HG03442 (cell line): ENCODE measurements around the gene YLPM1.

ENCODE experiments used
- ATAC-seq: cut with Tn5 transposase; IDR thresholded peaks from one replicate; pipeline ENCODE4 v1.9.1; 2021; ENCODE audit warnings: mild to moderate bottlenecking, moderate library complexity; ENCODE audit not compliant: unreplicated experiment

YLPM1 gene

GRCh38 chr14:74792249-74793039 lies 29.3 kb downstream of the YLPM1 start:
- ATAC-seq: no peak

DNA sequence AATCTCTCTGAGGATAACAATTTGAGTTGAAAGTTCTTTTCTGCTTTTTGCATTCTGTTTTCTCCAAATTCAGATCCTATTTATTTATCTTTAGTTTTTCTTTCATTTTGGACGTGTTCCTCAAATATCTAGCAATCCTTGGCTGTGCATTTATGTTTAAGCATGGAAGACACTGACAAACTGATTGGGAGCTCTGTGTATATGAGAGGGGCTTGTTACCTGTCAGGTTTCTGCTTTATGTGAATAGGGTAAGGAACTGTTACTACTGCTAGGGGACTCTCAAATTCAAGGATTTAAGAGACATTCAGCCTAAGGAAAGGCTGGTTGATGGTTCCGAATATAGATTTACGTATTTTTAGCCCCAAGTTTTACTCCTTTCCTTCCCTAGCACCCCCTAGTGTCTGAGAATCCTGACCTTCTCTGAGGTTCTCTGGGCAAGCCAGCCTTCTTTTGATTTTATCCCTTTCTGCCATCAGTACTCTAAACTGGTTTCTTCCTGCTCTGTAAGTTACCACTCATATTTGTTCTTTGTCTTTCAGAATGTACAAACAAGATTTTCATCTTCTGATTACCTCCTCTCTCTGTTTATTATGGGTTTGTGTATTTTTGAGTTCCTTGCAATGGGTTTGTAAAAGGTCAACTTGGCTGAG lies 30.5 kb downstream of the YLPM1 start:
- ATAC-seq: no peak

GRCh38 chr14:74794947-74795346 lies 31.8 kb downstream of the YLPM1 start:
- no peak for ATAC-seq

- ATAC-seq: no peak
These were observed 36.6 kb downstream of the YLPM1 start for GRCh38 chr14:74799765-74800164.

DNA sequence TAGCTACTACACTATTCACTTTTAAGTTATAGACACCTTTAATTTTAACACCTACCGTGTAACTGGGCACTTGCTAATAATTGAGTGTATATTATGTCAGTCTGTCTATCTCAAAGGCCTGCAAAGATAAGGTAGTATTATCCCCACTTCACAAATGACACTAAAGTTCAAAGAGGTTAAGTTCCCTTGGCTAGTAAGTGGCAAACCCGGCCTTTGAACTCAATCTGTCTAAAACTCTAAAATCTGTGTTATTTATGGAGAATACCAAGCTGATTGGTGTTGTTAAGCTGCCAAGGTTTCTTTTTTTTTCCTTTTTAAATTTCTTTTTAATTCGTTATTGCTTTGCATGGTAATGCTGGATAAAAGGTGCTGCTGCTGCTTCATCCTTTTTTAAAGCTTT lies 37.7 kb downstream of the YLPM1 start:
- ATAC-seq: no peak

GRCh38 chr14:74801396-74801795 lies 38.3 kb downstream of the YLPM1 start:
- ATAC-seq: no peak

DNA sequence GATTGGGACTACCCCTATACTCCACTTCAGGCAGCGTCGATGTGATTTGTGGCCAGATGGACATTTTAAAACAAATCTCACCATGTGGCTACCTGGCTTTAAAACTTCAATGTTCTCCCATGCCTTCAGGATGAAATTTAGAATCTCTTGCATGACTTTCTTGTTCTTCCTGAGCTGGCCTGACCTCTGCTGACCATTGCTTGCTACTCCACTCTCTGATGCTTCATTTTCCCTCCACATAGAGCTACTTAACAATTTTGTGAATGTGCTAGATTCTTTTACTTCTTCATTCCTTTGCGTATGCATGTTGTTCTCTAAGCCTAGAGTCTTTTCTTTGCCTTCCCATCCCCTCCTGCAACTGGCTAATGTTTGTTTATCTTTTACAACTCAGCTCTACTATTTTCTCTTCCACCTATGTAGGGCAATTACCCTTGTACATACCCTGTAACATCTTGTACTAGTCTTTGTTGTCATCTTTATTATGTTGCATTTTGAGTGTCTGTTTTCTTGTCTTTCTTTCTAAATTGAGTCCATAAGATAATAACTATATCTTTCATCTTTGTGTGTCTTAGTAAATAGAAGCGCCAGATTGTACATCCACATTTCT lies 41.2 kb downstream of the YLPM1 start:
- no peak for ATAC-seq

- ATAC-seq: no peak
These were observed 44.9 kb downstream of the YLPM1 start for GRCh38 chr14:74807853-74808545.

DNA sequence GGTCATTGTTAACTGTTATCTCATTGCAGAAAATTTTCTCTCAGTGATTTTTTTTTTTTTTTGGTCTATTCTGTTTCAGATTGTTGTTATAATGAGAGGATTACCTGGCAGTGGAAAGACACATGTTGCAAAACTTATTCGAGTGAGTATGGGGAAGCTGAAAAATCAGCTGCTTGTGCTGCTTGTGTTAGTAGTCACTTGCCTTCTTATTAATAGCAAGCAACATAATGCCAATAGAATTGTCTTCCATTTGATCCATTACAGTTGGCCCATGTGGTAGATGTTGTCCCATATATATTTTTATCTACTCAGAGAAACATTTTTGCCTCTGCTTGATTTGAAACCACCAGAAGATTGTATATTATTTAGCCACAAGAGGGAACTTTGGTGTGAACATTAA lies 53.0 kb downstream of the YLPM1 start:
- ATAC-seq: no peak

DNA sequence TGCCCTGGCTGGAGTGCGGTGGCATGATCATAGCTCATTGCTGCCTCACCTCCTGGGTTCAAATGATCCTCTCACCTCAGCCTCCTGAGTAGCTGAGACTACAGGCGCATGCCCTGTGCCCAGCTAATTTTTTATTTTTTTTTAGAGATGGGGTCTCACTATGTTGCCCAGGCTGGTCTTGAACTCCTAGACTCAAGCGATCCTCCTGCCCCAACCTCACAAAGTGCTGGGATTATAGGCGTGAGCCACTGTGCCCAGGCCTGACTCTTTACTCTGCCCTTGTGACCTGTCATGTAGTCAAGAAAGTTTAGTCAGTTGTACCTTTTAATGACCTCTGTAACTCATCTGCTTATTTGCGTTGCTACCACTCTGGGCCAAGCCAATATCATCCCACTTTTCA lies 57.2 kb downstream of the YLPM1 start:
- no peak for ATAC-seq

DNA sequence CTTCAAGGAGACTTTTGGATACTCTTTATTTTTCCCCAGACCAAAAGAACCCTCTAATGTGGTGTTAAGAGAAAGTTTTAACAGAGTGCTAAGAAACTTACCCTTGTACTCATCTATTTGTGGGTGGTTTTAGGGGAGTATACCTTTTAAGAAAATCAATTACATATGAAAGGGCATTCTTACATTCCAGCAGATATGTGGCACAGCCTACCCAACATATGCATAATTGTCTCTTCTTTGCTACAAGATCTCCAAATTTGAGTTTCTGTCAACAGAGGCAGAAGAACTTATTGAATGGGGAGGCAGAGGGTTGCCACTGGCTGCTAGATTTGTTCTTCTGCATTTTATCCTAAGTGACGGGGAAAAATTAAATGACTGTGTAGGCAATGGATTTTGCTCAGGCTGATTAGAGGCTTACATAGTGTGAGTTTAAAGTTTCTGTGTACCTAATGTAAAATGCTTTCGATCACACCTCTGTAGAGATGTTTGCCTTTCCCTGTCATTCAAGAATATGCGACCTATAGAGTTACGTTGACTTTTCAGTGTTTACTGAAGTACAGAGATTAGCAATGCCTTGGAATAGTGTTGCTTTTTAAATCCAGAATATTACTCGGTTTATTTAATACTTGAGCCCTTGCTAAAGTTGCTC lies 58.3 kb downstream of the YLPM1 start:
- ATAC-seq: no peak

GRCh38 chr14:74824997-74825396 lies 61.9 kb downstream of the YLPM1 start:
- no peak for ATAC-seq

DNA sequence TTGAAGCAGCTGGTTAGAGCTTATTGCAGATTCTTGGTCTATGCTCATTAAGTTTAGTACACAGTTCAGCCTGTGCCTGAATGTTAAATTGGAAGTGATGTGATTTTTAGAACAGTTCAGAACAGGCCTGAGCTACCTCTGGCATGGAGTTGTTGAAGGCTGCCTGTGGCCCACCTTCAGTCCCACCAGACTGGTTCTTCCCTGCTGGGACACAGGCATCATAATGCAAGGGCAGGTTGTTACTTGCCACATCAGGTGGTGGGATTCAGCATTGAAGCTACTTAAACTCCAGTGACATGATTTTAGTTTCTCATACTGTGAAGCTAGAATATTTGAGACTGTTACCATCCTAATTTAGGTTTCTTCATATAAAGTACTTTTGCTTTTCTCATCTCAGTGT lies 63.5 kb downstream of the YLPM1 start:
- no peak for ATAC-seq

- no peak for ATAC-seq
These were observed 66.1 kb downstream of the YLPM1 start for GRCh38 chr14:74829251-74829650.

DNA sequence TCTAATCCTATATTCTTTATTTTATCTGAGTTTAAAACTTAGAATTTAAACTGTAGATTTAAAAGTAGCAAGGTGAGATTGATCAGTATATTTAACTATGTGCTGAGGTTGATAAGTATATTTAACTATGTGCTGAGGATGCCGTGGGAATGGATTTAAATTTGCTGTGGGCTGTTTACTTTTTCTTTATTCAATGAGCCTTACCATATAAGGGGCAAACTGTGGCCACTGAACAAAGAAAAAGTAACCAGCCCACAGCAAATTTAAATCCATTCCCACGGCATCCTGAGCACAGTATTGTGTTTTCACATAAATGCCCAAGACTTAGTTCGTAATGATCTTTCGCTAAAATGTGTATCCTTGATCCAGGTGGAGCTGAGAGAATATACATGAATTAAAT lies 69.7 kb downstream of the YLPM1 start:
- ATAC-seq: no peak

- no peak for ATAC-seq
These were observed 71.7 kb downstream of the YLPM1 start for GRCh38 chr14:74834692-74835392.

DNA sequence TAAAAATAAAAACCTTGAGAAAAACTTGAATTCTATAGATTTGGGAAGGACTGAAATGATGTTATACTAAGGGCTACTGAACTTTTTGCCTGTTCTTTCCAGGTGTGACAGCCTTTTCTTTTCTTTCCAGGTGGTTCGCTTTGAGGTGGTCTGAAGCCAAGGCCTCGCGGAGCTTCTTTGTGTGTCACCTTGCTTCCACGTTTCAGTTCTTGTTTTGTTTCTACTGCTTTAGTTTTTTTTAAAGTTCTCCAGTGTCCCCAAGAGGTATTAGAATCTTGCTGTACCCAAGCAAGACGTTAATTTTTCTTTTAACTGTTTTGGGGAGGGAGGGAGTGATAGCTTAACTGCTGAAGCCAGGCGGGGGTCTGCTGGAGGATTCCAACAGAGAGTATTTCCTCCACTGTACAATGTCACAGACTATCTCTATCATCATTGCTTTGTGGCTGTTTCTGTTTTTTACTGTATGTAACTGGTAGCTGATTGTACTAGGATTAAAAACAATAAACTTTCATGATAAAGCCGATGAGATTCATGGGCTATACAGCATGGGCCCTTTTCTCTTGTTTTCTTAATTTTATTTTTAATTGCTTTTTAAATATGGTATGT lies 72.6 kb downstream of the YLPM1 start:
- ATAC-seq: no peak

DNA sequence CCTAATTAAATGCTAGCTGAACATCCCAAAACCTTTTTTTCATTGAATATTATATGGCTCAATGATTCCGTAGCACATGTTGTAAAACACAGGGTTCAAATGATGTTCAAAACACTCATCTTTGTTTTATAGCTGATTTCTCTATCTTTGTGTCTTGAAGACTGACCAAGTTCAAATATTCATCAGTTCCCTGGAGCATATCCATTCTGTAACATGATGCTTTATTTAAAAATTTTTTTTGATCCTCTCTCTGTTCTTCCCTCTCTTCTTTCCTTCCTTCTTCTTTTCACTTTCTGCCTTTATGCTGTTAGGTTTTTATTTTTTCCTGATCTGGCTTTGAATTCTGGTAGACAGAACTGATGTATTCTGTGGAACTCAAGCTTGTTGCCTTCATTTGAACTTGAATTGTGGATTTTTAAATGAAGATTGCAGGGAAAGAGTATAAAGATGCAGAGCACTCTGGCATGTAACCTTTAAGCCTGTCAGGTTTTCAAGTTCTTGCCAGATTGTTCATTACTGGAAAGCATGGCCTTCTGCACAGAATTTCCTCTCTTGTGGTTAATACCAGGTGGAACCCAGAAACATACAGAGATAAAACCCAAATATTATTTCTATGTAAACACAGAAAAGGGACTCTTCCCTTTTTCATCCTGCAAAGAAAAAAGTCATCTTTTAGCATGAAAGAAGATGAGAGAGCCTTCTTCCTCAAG lies 73.3 kb downstream of the YLPM1 start:
- no peak for ATAC-seq

- ATAC-seq: no peak
These were observed 75.0 kb downstream of the YLPM1 start for GRCh38 chr14:74838166-74838565.
